Measurements from ENCODE around the gene MICAL2.

GRCh38 chr11:12171921-12172320 is 61.5 kb downstream of the MICAL2 start:
- no peak for TF ChIP-seq POLR2AphosphoS5 (IDR thresholded peaks at IDR 0.05)
- no peak for TF ChIP-seq CTCF (IDR thresholded peaks at IDR 0.05)
- TF ChIP-seq EP300 (IDR thresholded peaks at IDR 0.05), result no peak
- TF ChIP-seq POLR2A (IDR thresholded peaks at IDR 0.05; ENCODE audit: low read depth), result no peak

Measured in esophagus muscularis mucosa (tissue), 4 donors.